ENCODE data around the gene MXI1.
A peak's percentile ranks its signal among the peaks of the same experiment; 100 is the strongest.

The MXI1 gene

DNA sequence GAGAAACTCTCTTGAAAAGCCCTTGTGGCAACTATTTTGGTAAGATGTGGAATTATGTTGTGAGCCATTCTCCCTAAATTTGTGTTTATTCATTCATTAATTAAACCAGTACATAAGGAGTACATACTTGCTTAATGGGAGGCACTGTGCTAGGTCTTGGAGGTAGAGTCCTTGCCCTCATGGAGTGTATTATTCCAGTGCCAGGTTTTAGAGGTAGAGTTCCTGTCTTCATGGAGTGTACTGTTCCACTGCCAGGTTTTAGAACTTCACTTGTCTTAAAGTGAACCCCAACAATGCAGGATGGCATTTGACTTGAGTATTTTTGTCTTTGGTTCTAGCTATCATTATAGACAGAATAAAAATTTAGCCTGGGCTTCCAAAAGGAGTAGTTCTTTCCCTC, 8.8 kb downstream of the MXI1 start:
- DNase-seq, result no peak

DNA sequence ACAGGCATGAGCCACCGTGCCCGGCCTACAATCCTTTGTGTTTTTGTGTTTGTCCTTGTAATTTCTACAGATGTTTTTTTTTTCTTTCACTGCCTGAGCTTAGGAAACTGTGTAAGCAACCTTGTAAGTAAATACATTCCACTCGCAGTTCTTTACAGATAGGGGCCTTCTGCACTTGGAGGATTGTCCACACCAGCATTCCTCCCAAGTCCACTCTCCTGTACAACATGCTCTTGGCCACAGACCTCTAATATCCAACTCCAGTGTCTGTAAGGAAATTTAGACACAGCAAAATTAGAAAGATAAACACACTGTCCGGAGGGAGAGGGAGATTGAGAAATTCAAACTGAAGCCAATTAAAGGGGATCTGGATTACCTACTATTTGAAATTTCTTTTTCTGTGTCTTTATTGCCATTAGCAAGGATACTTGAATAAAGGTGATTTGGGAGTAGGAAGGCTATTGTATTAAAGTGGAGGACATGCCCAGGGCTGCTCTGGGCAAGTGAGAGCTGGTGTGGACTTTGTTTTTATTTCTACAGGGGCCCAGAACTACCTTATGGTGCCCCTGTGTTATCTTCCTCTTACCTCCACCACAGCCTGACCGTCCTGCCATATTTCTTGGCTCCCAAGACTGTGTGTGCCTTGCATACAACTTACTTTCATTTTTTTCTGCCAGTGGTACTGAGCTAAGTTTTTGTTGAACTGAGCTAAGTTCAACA, 9.7 kb downstream of the MXI1 start:
- DNase-seq, result no peak

DNA sequence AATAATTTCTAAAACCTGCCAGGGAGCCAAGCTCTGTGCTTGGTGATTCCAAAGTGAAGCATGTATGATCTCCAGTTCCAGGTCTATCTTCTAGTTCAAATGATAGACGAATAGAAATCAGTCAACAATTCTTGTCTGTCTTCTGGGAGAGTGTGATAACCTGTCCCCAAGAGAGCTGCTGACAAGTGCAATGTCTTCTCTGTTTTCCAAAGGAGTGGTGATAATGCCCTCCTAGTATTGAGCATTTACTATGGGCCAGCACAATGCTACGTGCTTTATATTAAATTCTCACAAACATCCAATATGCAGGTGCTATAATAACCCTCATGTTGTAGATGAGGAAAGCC, 10.2 kb downstream of the MXI1 start:
- no peak for DNase-seq

DNA sequence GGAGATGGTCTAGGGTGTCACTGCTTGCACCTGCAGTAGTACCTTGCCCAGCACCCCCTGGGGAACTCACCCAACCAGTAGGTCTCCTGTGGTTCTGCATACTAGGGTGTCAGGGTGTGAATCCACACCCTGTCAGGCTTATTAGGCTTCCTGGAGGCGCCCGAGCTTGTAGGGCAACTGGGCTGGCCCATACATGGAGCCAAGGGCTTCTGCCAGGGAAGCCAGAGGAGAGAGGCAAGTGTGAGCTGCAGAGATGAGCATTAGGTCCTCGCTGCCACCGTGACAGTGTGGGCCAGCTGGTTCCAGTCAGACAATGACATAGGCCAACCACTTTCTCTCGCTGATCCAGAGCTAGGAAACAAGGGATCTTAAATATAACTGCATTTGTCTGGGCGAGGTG, 11.2 kb downstream of the MXI1 start:
- DNase-seq, result no peak

DNA sequence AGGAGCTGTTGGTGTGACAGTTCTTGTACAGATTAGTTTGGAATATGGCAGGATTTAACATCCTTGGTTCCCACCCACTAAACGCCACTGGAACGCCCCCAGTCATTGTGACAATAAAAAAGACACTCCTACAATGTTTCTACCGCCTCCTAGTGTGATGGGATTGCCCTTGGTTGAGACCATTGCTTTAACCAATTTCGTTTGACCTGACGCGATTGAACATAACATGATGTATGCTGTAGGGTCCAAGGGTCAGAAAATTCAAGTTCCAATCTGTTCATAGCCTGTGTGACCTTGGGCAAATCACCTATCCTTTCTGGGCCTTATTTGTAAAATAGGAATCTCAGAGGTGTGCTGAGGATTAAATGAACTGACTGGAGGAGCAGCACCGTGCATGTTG, 12.5 kb downstream of the MXI1 start:
- no peak for DNase-seq

DNA sequence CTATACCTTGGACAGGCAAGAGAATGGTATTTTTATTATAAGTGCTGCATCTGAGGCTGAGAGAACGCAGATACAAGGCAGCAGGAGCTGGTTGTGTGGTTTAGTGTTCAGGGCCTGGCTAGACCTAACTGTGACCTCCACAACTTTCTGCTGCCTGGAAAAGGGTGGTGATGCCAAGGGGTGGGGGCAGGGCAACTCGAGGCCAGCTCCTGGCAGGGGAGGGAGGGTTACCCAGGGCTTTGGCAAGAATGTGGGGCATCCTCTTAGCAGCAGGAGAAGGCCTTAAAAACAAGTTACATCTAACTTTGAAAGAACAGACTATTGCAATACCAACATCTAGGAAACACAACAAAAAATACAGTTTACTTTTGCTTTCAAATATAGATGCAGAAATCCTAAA, 13.0 kb downstream of the MXI1 start:
- no peak for DNase-seq

DNA sequence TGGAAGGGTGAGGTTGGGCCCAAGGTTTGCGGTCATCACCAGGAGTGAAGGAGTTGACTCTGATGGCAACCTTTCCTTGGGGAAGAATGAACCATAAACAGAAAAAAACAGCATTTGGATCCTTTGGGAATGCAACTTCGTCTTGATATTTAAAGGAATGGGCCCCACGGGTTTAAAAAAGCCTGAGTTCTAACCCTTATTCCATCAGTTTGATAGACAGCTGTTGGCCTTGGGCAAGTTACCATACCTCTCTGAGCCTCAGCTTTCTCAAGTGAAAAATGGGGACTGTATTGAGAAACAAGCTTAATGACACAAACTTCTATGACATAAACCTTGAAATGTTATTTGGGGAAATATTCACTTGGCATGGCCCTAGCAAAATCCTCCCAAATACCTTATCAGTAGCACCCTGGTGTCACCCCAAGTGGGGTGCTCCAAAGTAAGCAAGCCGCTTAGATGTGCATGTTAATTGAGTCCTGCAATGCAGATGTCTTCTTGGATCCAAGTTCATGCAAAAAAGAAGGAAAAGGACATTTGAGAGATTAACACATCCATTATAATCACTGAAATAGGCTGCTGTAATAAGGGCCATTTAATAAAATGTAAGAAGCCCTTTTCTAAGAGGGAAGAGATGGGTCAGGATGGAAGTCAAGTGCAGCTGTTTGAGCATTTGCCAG, 13.8 kb downstream of the MXI1 start:
- DNase-seq, result no peak

DNA sequence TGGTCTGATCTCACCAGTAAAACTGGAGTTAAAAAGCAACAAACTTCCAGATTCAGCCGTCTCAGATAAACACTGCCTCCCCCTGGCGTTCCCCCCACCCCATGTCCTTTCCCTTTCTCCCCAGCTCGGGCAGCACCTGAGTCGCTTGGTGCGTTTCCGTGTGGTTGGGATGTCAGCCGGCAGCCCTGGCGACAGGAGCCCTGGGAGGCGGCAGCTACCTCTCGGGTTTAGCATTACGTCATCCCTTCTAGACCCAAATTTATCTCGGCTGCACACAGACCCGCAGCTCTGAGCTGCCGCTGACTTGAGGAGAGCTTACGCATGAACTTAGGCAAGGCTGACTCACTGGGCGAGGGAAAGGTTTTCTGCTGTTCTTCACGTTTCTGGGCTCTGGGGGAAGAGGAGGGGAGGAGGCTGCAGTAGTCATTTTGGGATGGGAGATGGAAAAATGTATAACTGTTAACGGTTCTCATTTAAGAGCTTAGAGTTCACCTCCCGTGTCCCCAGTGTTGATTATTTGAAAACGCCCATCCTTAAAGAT, 14.4 kb downstream of the MXI1 start:
- peak; percentile 79 for DNase-seq

DNA sequence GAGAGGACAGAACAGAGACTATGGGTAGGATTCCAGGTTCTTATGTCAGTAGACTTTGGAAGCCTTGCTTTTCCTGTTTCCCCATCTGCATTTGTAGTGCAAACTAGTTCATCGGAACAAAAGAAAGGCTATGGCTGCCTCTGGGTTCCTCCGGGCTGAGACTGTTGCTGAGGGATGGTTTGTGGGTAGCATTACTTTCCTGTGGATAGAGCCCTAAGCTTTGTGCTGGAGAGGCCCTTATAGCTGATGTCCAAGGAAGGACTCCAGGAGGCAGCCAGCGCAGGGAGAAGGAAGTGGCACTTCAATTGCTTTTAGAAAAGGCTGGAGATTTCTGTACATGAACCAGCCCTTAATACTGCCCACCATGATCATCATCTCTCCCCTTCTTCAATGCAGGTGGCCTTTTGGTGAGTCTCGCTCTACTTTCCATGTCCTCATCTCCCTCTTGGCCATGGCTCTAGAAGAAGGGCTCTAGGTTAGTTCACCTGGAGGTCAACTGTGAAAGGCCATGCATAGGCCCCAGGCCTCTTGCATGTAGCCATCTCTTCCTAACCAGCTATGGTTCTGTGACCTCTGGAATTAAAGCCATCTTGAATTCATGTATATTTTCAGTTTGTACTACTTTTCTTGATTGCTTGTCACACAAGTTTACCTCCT, 15.4 kb downstream of the MXI1 start:
- DNase-seq, result no peak

DNA sequence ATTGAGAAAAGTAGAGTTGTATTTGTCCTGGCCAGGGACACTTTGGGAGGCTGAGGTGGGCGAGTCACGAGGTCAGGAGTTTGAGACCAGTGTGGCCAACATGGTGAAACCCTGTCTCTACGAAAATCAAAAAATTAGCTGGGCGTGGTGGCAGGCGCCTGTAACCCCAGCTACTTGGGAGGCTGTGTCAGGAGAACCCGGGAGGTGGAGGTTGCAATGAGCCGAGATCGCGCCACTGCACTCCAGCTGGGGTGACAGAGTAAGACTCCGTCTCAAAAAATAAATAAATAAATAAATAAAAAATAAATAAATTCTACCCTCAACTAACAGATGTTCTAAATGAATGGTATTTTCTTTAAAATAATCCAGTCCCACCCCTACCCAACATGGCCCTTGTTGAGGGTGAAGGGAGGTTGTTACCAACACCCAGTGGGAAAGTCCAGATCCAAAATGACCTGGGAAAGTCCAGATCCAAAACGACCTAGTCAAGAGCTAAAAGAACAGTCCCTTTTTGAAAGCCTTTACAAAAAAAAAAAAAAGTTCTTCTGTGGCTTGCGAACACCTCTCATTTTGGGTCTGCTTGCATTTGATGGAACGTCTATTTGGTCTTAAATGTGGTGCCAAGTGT, 16.0 kb downstream of the MXI1 start:
- no peak for DNase-seq

DNA sequence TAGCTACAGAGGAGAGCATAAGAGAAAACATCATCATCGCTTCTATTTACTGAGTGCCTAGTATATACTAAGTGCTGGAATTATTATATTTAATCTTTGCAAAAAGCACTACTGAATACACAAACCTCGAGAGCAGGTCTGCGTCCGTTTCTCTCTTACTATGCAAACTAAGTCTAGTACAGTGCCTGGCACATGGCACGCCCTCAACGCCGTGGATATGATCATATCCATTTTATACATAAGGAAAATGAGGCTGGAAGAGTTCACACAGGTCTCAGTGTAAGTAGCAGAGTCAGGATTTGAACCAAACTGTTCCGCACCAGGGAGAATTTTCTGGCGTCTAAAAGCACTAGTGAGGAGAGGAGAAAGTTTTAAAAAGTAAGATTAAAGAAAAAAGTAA, 17.6 kb downstream of the MXI1 start:
- no peak for DNase-seq

DNA sequence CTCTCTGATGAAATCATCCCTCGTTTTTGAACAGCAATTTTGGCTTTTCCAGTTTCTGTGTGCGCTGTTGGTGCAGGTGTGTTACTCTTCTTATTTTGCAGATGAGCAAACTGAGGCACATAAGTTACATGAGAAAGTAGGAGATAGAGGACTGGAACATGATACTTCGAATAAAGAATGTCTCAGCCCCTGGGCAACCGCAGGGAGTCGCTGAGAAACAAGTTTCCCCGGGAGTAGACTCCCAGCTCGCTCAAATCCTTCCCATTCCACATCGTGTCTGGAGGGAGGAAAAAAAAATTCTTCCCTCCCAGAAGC, 18.0 kb downstream of the MXI1 start:
- DNase-seq, result no peak

DNA sequence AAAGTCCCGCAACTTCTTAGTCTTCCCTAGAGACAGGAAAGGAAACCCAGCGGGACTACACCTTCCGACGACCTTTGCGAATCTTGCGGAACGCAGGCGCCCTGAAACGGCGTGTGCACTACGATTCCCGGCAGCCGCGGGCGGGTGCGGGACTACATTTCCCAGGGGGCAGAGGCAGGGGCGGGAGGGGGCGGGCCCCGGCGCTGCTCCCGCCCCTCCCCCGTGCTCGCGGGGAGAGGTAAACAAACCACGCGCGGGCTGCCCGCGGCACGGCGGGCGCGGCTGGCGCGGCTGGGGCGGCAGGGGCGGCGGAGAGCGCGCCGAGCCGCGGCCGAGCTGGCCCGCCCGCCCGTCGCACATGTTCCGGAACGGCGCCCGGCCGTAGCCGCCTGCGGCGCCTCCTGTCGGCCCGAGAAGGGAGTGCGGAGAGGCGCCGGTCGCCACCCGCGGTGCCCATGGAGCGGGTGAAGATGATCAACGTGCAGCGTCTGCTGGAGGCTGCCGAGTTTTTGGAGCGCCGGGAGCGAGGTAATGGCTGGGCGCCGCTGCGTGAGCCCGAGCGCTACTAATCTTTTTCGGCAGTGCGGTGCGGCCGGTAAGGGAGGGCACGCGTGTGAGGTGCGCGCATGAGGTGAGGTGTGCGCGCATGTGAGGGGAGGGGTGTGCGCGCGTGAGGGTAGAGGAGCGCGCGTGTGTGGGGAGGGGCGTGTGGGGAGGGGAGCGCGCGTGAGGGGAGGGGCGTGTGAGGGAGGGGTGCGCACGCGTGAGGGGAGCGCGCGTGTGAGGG, 18.5 kb downstream of the MXI1 start:
- peak; percentile 90 for DNase-seq

DNA sequence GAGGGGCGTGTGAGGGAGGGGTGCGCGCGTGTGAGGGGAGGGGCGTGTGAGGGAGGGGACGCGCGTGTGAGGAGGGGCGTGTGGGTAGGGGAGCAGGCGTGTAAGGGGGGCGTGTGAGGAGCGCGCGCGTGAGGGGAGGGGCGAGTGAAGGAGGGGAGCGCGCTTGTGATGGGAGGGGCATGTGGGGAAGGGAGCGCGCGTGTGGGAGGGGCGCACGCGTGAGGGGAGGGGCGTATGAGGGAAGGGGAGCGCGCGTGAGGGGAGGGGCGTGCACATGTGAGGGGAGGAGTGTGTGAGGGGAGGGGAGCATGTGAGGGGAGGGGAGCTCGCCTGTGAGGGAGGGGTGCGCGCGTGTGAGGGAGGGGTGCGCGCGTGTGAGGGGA, 19.1 kb downstream of the MXI1 start:
- peak; percentile 90 for DNase-seq

DNA sequence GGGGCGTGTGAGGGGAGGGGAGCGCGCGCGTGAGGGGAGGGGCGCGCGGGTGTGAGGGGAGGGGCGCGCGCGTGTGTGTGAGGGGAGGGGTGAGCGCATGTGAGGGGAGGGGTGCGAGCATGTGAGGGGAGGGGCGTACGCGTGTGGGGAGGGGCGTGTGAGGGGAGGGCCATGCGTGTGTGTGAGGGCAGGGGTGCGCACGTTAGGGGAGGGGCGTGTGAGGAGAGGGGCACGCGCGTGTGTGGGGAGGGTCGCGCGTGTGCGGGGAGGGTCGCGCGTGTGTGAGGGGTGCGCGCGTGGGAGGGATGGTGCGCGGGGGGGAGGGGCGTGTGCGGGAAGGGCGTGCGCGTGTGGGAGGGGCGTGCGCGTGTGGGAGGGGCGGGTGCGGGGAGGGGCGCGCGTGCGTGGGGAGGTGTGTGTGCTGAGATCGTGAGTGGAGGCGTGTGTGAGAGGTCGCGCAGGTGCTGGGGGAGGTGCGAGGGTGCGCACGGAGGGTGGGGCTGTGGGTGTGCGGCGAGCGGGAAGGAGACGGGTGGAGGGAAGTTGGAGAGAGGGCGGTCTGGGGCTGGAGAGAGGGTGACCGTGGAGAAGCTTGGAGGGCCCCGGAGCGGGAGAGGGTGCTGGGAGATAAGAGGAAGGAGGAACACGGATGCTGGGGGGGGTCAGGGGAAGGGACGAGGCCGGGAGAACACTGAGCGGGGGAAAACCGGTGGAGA, 19.7 kb downstream of the MXI1 start:
- peak; percentile 74 for DNase-seq

DNA sequence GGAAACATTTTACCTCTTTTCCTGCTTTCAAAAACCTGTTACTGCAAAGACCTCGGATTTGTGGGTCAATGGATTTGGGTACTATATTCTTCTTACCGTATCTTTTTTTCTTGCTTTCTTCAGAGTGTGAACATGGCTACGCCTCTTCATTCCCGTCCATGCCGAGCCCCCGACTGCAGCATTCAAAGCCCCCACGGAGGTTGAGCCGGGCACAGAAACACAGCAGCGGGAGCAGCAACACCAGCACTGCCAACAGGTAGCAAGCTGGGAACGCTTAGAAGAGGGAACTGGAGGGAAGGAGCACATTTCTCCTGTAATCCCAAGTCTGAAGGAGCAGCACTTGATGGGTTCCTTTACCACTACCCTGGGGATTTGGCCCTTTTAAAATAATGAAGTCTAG, 20.7 kb downstream of the MXI1 start:
- DNase-seq, result no peak

DNA sequence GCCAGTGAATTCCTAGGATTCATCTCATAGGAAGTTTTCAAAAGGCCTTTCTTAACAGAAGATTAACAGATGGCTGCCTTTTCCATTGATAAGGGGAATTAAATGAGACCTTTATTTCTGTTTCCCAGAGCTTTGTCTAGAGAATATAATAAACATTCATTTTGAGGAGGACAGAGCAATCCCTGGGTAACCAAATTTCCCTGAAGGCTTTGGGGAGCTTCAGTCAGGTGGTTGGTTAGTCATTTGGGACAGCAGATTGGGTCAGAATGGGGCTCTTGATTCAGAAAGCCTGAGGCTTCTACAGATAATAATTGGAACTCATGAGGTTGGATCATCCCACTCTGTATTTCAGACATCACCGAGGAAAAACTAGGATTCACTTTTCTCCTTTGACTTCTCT, 21.8 kb downstream of the MXI1 start:
- DNase-seq, result no peak

DNA sequence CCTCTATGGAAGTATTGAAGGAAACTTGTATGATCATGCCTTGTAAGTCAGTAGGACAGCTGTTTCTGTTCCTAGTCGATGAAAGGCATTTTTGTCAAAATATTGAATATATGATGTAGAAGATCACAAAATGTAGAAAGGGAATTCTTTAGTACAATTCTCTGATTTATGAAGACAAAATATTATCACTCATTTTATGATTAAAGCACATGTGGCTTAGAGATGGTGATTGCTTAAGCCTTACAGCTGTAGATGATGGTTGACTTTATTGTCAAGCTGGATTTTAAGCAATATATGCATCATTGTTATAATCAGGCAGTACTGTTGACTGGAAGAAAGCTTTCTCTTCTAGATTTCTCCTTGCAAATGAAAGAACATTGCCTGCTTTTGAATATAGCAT, 26.4 kb downstream of the MXI1 start:
- DNase-seq, result no peak

DNA sequence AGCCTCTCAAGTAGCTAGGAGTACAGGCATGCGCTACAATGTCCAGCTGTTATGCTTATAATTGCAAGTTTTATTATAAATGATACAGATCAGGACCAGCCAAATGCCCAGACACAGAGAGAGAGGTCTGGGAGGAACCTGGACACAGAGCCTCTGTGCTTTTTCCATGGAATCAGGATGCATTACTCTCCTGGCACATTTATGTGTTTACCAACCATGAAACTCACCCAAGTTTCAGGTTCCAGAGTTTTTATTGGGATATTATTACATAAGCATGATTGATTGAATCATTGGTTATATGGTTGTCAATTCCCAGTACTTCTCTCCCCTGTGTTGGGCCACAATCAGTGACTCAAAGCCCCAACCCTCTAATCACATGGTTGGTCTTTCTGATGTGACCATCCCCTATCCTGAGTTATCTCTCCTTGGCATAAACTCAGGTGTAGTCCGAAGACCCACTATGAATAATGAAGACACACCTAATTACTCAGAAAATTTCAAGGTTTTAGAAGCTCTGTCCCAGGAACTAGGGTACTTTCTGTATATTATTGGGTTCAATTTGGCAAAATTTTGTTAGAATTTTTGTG, 30.6 kb downstream of the MXI1 start:
- no peak for DNase-seq

DNA sequence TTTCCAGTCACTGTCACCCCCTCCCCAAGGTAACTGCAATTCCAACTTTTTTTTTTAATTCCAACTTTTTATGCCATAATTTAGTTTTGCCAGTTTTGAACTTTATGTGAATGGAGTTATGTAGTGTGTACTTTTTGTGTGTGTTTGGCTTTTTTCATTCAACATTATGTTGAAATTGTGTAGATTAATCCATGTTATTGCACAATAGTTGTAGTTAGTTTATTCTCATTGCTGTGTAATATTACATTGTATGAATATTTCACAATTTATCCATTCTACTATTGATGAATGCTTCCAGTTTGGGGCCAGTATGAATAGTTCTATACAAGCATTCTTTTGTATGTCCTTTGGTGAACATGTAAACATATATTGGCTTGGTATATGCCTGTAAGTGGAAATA, 32.5 kb downstream of the MXI1 start:
- DNase-seq, result no peak

DNA sequence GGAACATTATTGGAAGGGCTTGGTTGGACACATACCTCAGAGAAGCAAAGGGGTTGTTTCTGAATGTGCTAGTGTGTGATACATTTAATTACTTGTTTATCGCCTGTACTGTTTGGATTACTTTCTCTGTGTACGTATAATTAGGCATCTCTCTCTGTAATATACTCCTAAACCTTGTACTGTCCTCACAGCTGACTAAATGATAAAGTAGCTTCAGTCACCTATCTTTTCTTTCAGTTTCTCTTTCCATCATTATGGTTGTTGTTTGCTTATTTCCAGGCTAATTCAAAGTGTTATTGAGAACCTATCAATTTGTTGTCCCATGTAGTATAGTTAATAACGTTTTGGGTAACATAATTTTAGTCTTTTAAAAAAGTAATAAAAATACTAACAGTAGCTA, 34.0 kb downstream of the MXI1 start:
- DNase-seq, result no peak

DNA sequence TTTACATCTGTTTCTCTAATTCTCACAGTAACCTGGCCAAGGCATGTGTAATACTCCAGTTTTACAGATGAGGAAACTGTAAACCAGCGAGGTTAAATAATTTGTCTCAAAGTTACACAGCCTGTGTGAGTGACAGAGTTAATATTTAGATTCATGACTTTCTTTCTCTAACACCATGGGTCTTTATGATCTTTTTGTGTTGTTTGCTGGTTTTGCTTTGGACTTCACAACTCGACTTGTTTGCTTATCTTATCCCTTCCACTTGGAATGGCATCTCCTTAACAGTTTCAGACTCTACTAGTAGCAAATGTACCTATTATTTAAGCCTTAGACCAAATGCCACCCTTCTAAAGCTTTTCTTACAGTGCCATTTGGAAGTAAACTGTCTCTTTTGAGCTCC, 34.4 kb downstream of the MXI1 start:
- DNase-seq, result no peak

Measured in activated CD8-positive, alpha-beta memory T cell treated with anti-CD3 and anti-CD28 coated beads, Interleukin-2, amount 50 U/mL, for 48 hours (primary cell).